ENCODE measurements around the gene LAG3.

DNA sequence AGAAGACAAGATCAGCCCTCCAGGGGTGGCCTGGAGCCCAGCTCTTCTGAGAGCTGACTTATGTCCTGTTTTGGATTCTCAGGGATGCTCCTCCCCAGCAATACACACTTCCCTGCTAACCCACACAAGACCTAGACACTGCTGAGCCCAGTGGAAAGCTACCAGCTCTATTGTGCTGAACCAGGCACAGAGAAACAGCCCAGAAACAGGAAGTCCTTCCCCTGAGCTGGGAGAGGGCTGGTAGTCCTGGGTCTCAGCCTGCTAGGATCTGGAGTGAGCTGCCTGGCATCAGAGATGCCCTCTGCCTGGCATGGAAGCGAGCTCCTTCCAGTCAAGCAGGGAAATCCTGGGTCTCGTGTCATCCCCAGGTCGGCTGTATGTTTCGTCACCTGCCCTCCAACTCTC lies 1.2 kb upstream of the LAG3 start:
- TF ChIP-seq, protein P1, sequence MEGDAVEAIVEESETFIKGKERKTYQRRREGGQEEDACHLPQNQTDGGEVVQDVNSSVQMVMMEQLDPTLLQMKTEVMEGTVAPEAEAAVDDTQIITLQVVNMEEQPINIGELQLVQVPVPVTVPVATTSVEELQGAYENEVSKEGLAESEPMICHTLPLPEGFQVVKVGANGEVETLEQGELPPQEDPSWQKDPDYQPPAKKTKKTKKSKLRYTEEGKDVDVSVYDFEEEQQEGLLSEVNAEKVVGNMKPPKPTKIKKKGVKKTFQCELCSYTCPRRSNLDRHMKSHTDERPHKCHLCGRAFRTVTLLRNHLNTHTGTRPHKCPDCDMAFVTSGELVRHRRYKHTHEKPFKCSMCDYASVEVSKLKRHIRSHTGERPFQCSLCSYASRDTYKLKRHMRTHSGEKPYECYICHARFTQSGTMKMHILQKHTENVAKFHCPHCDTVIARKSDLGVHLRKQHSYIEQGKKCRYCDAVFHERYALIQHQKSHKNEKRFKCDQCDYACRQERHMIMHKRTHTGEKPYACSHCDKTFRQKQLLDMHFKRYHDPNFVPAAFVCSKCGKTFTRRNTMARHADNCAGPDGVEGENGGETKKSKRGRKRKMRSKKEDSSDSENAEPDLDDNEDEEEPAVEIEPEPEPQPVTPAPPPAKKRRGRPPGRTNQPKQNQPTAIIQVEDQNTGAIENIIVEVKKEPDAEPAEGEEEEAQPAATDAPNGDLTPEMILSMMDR (IDR thresholded peaks at IDR 0.05) = no peak
- TF ChIP-seq POLR2A (IDR thresholded peaks at IDR 0.05) (no peak), POLR2AphosphoS5 (IDR thresholded peaks at IDR 0.05) (no peak), EP300 (IDR thresholded peaks at IDR 0.05) (no peak)
